Stimulated activated CD4-positive, alpha-beta T cell treated with anti-CD3 and anti-CD28 coated beads, Interleukin-4, amount 100 ng/mL, for 1 hour (primary cell): Measurements from ENCODE around the gene MT1F.
"Not testable (repeated sequence)": the region's sequence is repeated elsewhere in the genome, so short reads cannot be mapped to it uniquely, and the experiment has no call there.

Experiments
- DNase-seq: peaks from one replicate; pipeline ENCODE4 v3.0.0-alpha.2; 2020

The MT1F gene

GRCh38 chr16:56657555-56658326, at the start of gene MT1F:
Gene MT1F, plus strand, starts transcription at chr16:56657959. Its CDS starts 100 bp downstream, at chr16:56658059.
- DNase-seq: peak; percentile 74

DNA sequence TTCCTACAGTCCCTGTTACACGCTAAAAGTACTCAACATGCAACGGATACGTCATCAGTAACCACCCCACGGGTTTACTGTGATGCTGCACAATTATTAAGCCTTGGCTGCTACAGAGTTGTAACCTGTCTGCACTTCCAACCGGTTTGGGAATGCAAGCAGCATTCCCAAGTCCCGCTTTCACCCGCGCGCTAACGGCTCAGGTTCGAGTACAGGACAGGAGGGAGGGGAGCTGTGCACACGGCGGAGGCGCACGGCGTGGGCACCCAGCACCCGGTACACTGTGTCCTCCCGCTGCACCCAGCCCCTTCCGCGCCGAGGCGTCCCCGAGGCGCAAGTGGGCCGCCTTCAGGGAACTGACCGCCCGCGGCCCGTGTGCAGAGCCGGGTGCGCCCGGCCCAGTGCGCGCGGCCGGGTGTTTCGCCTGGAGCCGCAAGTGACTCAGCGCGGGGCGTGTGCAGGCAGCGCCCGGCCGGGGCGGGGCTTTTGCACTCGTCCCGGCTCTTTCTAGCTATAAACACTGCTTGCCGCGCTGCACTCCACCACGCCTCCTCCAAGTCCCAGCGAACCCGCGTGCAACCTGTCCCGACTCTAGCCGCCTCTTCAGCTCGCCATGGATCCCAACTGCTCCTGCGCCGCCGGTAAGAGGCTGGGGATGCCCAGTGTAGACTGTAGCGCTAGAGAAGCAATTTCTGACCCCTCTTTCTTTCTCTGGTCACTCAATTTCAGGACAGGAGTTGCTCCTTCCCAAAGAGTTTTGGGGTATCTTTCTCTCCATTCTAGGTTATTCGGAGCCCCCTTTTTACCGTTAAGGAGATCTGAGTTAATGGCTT, 49.5 kb upstream of the MT1F start, which contains the start of gene MT2A:
MT2A (plus strand) TSS at position 542 of the 833 bp plus-strand sequence; CDS start at position 614, 72 bp downstream.
- DNase-seq: peak; percentile 92

GRCh38 chr16:56608876-56609462, 48.8 kb upstream of the MT1F start:
- no peak for DNase-seq

DNA sequence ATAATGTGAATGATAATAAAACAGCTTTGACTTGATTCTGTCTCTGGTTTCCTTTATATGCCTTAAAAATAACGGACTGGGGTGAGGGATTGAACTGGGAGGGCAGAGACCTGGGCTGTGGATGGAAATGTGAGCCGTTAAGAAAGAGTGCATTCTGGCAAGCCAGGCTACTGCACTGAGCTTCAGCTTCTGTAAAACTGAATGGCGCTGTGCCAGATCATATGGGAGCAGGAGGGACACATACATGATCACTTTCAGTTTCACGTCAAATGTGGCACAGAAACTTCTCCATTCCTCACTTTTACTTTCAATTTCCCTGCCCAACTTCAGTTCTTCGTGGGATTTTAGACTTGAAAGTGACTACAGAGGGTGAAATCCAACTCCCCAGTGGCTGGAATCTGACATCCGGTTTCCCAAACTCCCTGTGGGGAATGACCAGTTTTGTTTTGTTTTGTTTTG, 48.3 kb upstream of the MT1F start:
- DNase-seq: peak; percentile 70

GRCh38 chr16:56610017-56610608, 47.6 kb upstream of the MT1F start:
- peak; percentile 76 for DNase-seq

DNA sequence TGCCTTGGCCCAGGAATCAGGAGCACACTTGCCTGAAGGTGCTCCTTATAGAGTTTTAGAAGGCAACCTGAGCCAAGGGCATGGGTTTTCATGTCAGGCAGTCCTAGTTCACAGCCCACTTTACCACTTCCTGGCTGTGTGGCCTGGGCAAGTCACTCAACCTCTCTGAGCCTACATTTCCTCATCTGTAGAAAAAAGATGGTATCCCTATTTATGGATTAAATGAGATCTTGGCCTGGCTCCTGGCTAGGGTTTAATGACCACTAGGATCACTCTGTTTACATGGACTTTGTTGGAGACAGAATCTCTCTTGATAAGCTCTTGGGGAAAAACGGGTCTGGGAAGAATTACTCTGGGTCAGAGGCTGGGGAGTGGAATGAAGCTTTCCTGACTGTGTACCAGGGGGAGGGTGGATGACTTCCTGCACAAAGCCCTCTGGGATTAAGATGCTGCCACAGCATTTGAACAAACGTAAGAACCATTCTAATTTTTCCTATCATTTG, 47.1 kb upstream of the MT1F start:
- no peak for DNase-seq

DNA sequence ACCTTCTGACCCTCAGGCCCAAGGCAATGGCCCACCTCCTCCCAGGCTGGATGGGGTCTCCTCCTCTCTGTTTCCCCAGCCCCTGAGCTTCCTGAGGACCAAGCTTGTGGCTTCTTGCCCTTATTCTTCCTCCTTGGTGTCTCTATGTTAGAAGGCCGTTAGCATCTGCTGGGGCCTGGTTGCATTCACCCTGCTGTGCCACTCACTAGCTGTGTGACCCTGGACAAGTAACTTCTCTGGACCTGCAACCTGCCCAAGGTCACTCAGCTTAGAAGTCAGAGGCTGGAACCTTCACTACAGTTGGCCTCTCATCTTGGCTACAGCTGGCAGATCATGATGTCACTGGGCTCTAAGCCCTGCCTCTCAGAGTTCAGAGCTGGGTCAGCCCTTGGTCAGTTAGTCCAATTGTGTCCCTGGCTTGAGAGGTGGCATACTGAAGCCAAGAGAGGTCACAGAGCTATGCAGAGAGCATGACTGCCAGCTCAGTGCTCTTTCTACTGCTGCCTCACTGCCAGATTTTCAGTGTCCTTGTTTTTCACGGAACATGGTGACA, 46.4 kb upstream of the MT1F start:
- no peak for DNase-seq

GRCh38 chr16:56613706-56614105, 44.1 kb upstream of the MT1F start:
- no peak for DNase-seq

DNA sequence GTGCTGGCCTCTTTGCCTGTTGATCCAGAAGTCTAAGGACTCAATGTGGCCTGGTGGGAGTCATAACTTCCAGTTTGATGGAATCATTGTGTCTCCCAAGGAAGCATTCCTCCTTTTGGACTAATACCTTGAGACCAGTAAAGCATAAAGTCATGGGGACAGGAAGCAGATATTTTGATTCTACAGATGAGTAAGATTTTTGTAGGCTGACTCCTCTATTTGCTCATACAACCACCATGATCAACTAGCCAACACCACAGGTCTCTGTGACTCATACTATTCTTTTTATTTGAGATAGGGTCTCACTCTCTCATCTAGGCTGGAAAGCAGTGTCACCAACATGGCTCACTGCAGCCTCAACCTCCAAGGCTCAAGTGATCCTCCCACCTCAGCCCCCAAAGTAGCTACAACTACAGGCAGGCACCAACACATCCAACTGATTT, 43.2 kb upstream of the MT1F start:
- no peak for DNase-seq

DNA sequence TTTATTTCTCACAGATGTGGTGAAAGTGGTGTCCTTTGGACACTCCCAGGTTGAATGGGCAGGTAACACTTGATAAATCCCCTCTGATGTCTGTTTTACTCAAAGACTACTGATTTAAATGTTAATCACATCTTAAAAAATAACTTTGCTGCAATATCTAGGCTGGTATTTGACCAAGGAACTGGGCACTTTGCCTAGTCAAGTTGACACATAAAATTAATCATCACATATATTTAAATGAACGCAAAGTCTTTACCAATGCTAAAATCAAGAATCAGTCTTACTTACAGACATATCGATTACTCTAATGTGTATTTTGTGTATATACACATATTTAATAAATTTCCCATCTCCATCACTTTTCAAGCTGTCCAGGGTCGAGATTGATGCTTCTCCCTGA, 42.4 kb upstream of the MT1F start:
- no peak for DNase-seq

DNA sequence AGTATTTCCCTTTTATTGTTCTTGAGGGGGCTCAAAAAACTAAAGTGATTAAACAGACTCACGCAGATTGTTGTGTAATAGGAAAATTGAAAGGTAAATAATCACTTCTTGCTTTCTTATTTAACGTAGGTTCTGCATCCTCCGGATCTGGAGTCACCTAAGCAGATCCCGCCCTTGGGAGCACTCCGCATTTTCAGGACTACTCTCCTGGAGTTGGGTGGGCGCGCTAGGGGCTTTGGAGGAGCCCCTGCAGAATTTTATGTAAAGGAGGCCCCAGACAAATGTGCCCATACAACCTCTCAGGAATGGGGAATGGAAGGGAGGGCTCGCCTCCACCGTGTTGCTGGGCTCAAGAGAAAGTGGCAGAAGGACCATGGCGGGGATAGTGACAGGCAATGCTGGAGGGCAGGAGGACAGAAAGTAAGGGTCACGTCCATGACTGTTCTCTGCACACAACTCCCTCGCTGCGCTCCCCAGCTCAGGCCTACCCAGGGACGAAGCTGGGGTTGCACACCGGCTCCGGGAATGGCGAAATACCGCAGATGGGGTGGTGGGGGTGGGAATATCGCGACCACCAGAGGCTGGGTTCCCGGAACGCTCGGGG, 41.0 kb upstream of the MT1F start:
- no peak for DNase-seq

DNA sequence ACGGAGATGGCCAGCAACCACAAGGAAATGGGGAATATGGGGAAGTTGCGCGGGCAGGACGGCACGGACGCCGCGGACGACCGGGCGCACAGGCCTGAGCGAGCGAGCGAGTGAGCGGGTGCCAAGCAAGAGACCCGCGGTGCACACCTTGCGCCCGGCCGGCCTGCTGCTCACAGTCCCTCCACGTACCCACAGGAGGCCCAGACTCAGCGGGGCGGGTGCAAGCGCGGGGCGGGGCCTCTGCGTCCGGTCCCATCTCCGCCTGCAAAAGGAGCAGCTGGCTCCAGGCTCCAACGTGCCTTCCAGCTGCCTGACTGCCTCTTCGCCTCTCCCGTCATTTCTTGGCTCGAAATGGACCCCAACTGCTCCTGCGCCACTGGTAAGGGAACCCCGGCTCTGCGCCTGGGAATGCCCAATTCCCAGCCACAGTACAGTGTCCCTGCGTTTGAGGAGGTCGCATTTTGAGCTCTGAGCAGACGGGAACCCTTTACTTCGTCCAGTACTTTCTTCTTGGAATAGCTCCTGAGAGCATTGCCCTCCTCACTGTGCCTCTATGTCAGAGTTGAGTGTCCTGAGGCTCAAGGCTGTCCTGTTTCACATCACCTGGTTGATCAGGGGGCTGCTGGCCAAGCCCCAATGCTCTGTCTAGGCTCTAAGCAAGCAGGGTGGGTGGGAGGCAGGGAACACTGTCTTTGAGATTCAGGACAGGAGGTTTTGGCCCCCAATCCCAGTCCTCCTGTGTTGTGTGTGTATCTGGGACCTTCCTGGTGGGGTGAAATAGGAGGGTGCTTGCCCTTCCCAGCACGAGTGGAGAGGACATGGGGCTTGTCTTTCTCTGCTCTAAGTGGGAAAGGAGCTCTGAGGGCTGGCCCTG, 40.3 kb upstream of the MT1F start:
- peak; percentile 67 for DNase-seq

- DNase-seq: no peak
Observed at GRCh38 chr16:56618138-56618537, 39.6 kb upstream of the MT1F start.

- no peak for DNase-seq
Observed at GRCh38 chr16:56620339-56620897, 37.3 kb upstream of the MT1F start.

DNA sequence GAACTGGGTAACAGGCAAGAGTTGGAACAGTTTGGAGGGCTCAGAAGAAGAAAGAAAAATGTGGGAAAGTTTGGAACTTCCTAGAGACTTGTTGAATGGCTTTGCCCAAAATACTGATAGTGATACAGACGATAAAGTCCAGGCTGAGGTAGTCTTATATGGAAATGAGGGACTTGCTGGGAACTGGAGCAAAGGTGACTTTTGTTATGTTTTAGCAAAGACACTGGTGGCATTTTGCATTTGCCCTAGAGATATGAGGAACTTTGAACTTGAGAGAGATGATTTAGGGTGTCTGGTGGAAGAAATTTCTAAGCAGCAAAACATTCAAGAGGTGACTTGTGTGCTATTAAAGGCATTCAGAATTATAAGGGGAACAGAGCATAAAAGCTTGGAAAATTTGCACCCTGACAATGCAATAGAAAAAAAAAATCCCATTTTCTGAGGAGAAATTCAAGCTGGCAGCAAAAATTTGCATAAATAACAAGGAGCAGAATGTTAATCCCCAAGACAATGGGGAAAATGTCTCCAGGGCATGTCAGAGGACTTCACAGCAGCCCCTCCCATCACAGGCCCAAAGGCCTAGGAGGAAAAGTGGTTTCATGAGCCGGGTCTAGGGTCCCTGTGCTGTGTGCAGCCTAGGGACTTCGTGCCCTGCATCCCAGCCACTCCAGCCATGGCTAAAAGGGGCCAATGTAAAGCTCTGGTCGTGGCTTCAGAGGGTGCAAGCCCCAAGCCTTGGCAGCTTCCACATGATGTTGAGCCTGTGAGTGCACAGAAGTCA, 35.9 kb upstream of the MT1F start:
- DNase-seq: not testable (repeated sequence)

- DNase-seq: not testable (repeated sequence)
Observed at GRCh38 chr16:56623184-56623583, 34.6 kb upstream of the MT1F start.

GRCh38 chr16:56623637-56624036, 34.1 kb upstream of the MT1F start:
- no peak for DNase-seq

DNA sequence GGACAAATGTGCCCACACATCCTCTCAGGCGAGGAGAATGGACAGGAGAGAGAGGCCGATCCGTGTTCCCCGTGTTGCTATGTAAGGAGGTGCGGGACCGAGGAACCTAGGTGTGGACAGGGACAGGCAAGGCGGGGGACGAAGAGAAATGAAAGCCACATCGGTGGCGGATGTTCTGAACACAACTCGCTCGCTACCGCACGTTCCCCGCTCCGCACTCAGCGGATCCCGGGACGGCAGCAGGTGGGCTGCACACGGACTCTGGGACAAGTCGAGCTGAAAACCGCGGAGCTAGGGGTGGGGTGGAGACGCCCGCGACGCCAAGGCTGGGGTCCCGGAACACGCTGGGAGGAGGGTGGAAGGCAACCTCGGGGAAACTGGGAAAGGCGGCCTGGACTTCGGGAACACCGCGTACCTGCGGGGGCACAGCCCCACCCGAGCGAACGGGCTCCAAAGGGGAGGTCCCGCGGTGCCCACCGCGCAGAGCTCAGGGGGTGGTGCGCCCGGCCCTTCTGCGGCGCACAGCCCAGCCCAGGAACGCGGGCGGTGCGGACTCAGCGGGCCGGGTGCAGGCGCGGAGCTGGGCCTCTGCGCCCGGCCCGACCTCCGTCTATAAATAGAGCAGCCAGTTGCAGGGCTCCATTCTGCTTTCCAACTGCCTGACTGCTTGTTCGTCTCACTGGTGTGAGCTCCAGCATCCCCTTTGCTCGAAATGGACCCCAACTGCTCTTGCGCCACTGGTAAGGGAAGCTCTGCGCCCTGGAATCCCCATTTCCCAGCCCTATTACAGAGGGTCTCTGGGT, 32.4 kb upstream of the MT1F start, which contains the start of gene MT1E:
MT1E (plus strand) TSS at position 642 of the 803 bp plus-strand sequence; CDS start at position 713, 71 bp downstream.
- DNase-seq: peak; percentile 79
